Adrenal gland (tissue), 12 donors: ENCODE results near the gene MYO9A. TPM values are rescaled to one million over a fixed set of nuclear protein-coding genes. Genes with fewer than 3 reads are reported as not detected.

Experiments
- DNase-seq, 7 donors: peaks; one replicate each; pipeline ENCODE4 v3.0.0-alpha.2; 2019 to 2020
- H3K27ac ChIP-seq, 5 donors: fragments of 200-600 bp; sonication (generic) in 4 of 5; 1 replicate in 3 of 5; 2 replicates in 2 of 5; pipeline versions ENCODE4 v1.5.1 to v1.8.0; 2016 to 2020; ENCODE audit warnings: mild to moderate bottlenecking in 1 of 5
- H3K27me3 ChIP-seq: fragments of 200-600 bp; 2 replicates; pipeline ENCODE4 v1.8.0; 2021
- H3K36me3 ChIP-seq, 2 donors: fragments of 200-600 bp; replicated peaks in 1 of 2; 1 replicate in 1 of 2; 2 replicates in 1 of 2; pipeline versions ENCODE4 v1.5.1 to v1.8.0; 2018 to 2022
- H3K4me1 ChIP-seq, 2 donors: fragments of 200-600 bp; replicated peaks in 1 of 2; 1 replicate in 1 of 2; 2 replicates in 1 of 2; pipeline versions ENCODE4 v1.5.1 to v1.8.0; 2018 to 2021
- H3K4me3 ChIP-seq, 4 donors: fragments of 200-600 bp; sonication (generic) in 3 of 4; one replicate each; pipeline ENCODE4 v1.5.1; 2016 to 2018
- H3K9me3 ChIP-seq, 3 donors: fragments of 200-600 bp; sonication (generic) in 1 of 3; replicated peaks in 1 of 3; 1 replicate in 2 of 3; 2 replicates in 1 of 3; pipeline versions ENCODE4 v1.5.1 to v1.8.0; 2016 to 2021
- CTCF ChIP-seq, 6 experiments: fragments of 450-650 bp in 4 of 6; fragments of 200-600 bp in 2 of 6; sonication (generic) in 1 of 6; IDR thresholded peaks; 1 replicate in 5 of 6; 2 replicates in 1 of 6; pipeline versions ENCODE4 v1.5.1 to v1.8.0; 2016 to 2021; ENCODE audit warnings: antibody characterized with exemption in 6 of 6, mild to moderate bottlenecking in 2 of 6, moderate library complexity in 1 of 6
- POLR2A ChIP-seq, 2 donors: fragments of 450-650 bp; IDR thresholded peaks; one replicate each; pipeline ENCODE4 v1.6.1; 2017; ENCODE audit warnings: antibody characterized with exemption in 2 of 2, mild to moderate bottlenecking in 2 of 2, moderate library complexity in 1 of 2
- WGBS, 4 donors: extraction: QIAGEN DNeasy Blood & Tissue Kit in 2 of 4; methylation state at CpG; one replicate each; pipeline versions ENCODE4 v1.1.5 to v1.1.7; 2013 to 2017; 5-methylcytosine and 5-hydroxymethylcytosine counted together
- intact Hi-C, 2 donors: fragments of 100-400 bp; cut with DNase I; formaldehyde crosslinking; loops; one replicate each; pipeline versions ENCODE4 v1.14.1 to v1.15.0; 2022 to 2023
- polyA plus RNA-seq, 3 donors: library from polyadenylated mRNA; stranded (reverse); fragments of 200-250 nt in 2 of 3; fragments of 350-450 nt in 1 of 3; fragmentation: Illumina TruSeq in 1 of 3; extraction: RNeasy Lipid Tissue Mini Kit (QIAGEN cat#74804) in 1 of 3; gene quantifications; one replicate each; pipeline ENCODE4 v1.2.3, GENCODE V29; 2013 to 2014
- total RNA-seq, 9 donors: library from RNA; depleted of rRNA in 4 of 9; stranded (reverse); fragments of >200 nt in 4 of 9; fragments of 120-200 nt in 1 of 9; fragmentation: NEBNext Ultra II Directional in 1 of 9; extraction: Animal tissue kit (Norgen Biotek cat#: 25700) in 1 of 9; gene quantifications; one replicate each; pipeline versions ENCODE4 v1.1.0 to v1.2.4, GENCODE V29; 2013 to 2023
- donor health status: healthy with polysubstance abuse.
- donor health status: Bipolar disorder and iron deficiency.
- donor health status: DM: yes; HTN: yes; CAD: no.
- donor health status: DM: no; HTN: no; CAD: no.
- donor health status: DM: no; HTN: no; CAD: no.
- donor health status: DM: yes; HTN: yes; CAD: no.

The MYO9A gene
- total and polyA plus RNA-seq, 12 donors, result 3.0 to 34.0 (median 19.8) TPM

GRCh38 chr15:71826196-71826595, 291.8 kb downstream of the MYO9A start:
- TF ChIP-seq POLR2A (IDR thresholded peaks at IDR 0.05) (no peak), CTCF (IDR thresholded peaks at IDR 0.05) (no peak)
- intact Hi-C loops, result no loop called here
- H3K36me3 ChIP-seq, result peaks cover 0 to 27% of the 10 kb centered on the region in 2 donors
- no peaks in the 10 kb centered on the region for H3K4me1 ChIP-seq
- H3K27ac ChIP-seq, result no peak overlapping the region
- H3K9me3 ChIP-seq, result peaks cover 0 to 15% (median 0%) of the 10 kb centered on the region in 3 donors
- DNase-seq, result no peak
- 86 to 91% (median 88%) methylated on average over 5 of the region's 5 CpGs for WGBS, 4 donors
- no peaks in the 10 kb centered on the region for H3K27me3 ChIP-seq
- H3K4me3 ChIP-seq, result no peak overlapping the region

DNA sequence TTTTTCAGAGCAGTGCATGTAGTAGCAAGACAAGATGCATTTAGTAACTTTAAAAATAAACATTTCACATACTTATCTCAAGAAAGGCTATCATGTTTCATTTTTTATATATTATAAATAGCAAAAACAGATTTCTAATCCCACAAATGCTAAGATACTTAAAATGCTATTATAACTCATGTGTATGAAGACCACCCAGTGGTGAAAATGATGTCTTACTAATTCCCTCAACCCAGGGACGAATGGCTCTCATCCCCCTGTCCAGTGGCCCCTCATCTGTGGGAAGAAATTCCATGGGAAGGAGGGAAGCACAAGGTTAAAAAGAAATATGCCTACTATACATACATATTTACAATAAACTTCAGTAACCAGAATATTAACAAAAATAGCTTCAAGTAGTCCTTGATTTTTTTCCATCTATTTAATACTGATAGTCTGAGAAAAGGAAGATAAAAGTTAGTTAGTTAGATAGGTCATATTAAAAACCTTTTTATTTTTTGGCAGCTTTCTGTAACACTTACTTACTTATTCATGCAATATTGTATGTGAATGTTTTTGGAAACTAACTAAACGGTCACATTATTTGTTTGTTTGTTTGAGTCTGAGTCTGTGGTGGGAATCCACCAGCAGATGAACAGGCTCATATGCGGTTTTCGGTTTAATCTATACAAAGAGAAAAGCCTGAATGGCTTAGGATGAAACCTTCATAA, 292.8 kb downstream of the MYO9A start:
- WGBS, 4 donors, result 93 to 96% (median 95%) methylated on average over 4 of the region's 4 CpGs
- no peak for TF ChIP-seq CTCF (IDR thresholded peaks at IDR 0.05)
- no peak for TF ChIP-seq POLR2A (IDR thresholded peaks at IDR 0.05)
- DNase-seq, result no peak
- Histone ChIP-seq H3K4me1 (no peaks in the 10 kb centered on the region), H3K9me3 (peaks cover 0 to 17% (median 0%) of the 10 kb centered on the region in 3 donors), H3K4me3 (no peak overlapping the region), H3K27ac (no peak overlapping the region), H3K27me3 (no peaks in the 10 kb centered on the region), H3K36me3 (peaks cover 0 to 27% of the 10 kb centered on the region in 2 donors)
- intact Hi-C loops, result no loop called here

GRCh38 chr15:71823801-71824200, 294.1 kb downstream of the MYO9A start:
- peaks cover 0 to 17% (median 0%) of the 10 kb centered on the region in 3 donors for H3K9me3 ChIP-seq
- 73 to 81% (median 78%) methylated on average over 3 of the region's 3 CpGs for WGBS, 4 donors
- H3K4me1 ChIP-seq, result no peaks in the 10 kb centered on the region
- intact Hi-C loops, result no loop called here
- peaks cover 0 to 24% of the 10 kb centered on the region in 2 donors for H3K36me3 ChIP-seq
- DNase-seq, result no peak
- H3K4me3 ChIP-seq, result no peak overlapping the region
- no peaks in the 10 kb centered on the region for H3K27me3 ChIP-seq
- TF ChIP-seq POLR2A (IDR thresholded peaks at IDR 0.05) (no peak), CTCF (IDR thresholded peaks at IDR 0.05) (no peak)
- H3K27ac ChIP-seq, result no peak overlapping the region

GRCh38 chr15:71822890-71823630, 294.9 kb downstream of the MYO9A start:
- H3K36me3 ChIP-seq, result peaks cover 0 to 21% of the 10 kb centered on the region in 2 donors
- no peaks in the 10 kb centered on the region for H3K27me3 ChIP-seq
- TF ChIP-seq POLR2A (IDR thresholded peaks at IDR 0.05) (no peak), CTCF (IDR thresholded peaks at IDR 0.05) (no peak)
- DNase-seq, result no peak
- H3K27ac ChIP-seq, result no peak overlapping the region
- intact Hi-C loops, result no loop called here
- no peaks in the 10 kb centered on the region for H3K4me1 ChIP-seq
- peaks cover 0 to 17% (median 0%) of the 10 kb centered on the region in 3 donors for H3K9me3 ChIP-seq
- 85 to 94% (median 92%) methylated on average over 3 of the region's 3 CpGs for WGBS, 4 donors
- H3K4me3 ChIP-seq, result no peak overlapping the region
